SK-N-SH (cell line): Measurements from ENCODE around the gene PTPA. TPM values are rescaled to one million over a fixed set of nuclear protein-coding genes. Genes with fewer than 3 reads are reported as not detected.

Experiments
- CTCF ChIA-PET: fragments of 300-600, 350-600 bp; formaldehyde crosslinking; extraction: SDS; loops from one replicate; lab custom pipeline; 2021; lab: Yijun Ruan, JAX
- POLR2A ChIA-PET: fragments of 350-600 bp; sonication (Branson Sonifier 250); formaldehyde crosslinking; extraction: SDS; loops from one replicate; lab custom pipeline; 2020; ENCODE audit warnings: antibody characterized with exemption, inconsistent platforms; lab: Yijun Ruan, JAX
- DNase-seq: peaks from one replicate; pipeline ENCODE4 v3.0.0; 2012
- H2AFZ ChIP-seq: fragments of 200-600 bp; sonication (generic); 2 replicates; pipeline ENCODE4 v1.8.1; 2016; ENCODE audit warnings: antibody characterized with exemption, mild to moderate bottlenecking, low read depth
- H3F3A ChIP-seq: fragments of 200-600 bp; sonication (generic); replicated peaks from 2 replicates; pipeline ENCODE3; 2016; ENCODE audit warnings: antibody characterized with exemption, mild to moderate bottlenecking; ENCODE audit not compliant: insufficient read depth
- H3K27ac ChIP-seq, 2 experiments: fragments of 200-500 bp in 1 of 2; fragments of 200-600 bp in 1 of 2; sonication (Bioruptor generic) in 1 of 2; sonication (generic), shearing (Covaris generic) in 1 of 2; 2 replicates each; pipeline versions ENCODE4 v1.5.1 to v1.6.1; 2014 to 2016; ENCODE audit warnings: low read depth in 2 of 2, inconsistent platforms in 1 of 2, low read length in 1 of 2, mild to moderate bottlenecking in 1 of 2, mixed read lengths in 1 of 2
- H3K27me3 ChIP-seq: fragments of 200-600 bp; sonication (generic), shearing (Covaris generic); 2 replicates; pipeline ENCODE4 v1.6.1; 2016; ENCODE audit warnings: mixed run types; ENCODE audit not compliant: insufficient read depth
- H3K36me3 ChIP-seq, 2 experiments: fragments of 200-500 bp in 1 of 2; fragments of 200-600 bp in 1 of 2; sonication (Bioruptor generic) in 1 of 2; sonication (generic) in 1 of 2; replicated peaks in 1 of 2; 2 replicates each; pipeline versions ENCODE3 to v1.5.1; 2014 to 2016; ENCODE audit warnings: low read length in 1 of 2, mild to moderate bottlenecking in 1 of 2; ENCODE audit not compliant: insufficient read depth in 2 of 2, control insufficient read depth in 1 of 2
- H3K4me1 ChIP-seq, 2 experiments: fragments of 200-500 bp in 1 of 2; fragments of 200-600 bp in 1 of 2; sonication (Bioruptor generic) in 1 of 2; sonication (generic), shearing (Covaris generic) in 1 of 2; 2 replicates each; pipeline versions ENCODE4 v1.5.1 to v1.6.1; 2014 to 2016; ENCODE audit warnings: low read depth in 1 of 2, low read length in 1 of 2, mixed run types in 1 of 2; ENCODE audit not compliant: insufficient read depth in 2 of 2, control insufficient read depth in 1 of 2
- H3K4me2 ChIP-seq: fragments of 200-600 bp; sonication (generic), shearing (Covaris generic); 2 replicates; pipeline ENCODE4 v1.6.1; 2017; ENCODE audit warnings: mixed run types
- H3K4me3 ChIP-seq, 2 experiments: fragments of 200-500 bp in 1 of 2; fragments of 200-600 bp in 1 of 2; sonication (Bioruptor generic) in 1 of 2; sonication (generic), shearing (Covaris generic) in 1 of 2; 2 replicates each; pipeline versions ENCODE4 v1.5.1 to v1.8.1; 2014 to 2016; ENCODE audit warnings: low read depth in 2 of 2, inconsistent platforms in 1 of 2, low read length in 1 of 2, mild to moderate bottlenecking in 1 of 2, mixed read lengths in 1 of 2, moderate library complexity in 1 of 2
- H3K79me2 ChIP-seq: fragments of 200-600 bp; sonication (generic); 2 replicates; pipeline ENCODE4 v1.8.1; 2017; ENCODE audit warnings: mild to moderate bottlenecking; ENCODE audit not compliant: insufficient read depth
- H3K9ac ChIP-seq: fragments of 200-600 bp; sonication (generic); 2 replicates; pipeline ENCODE4 v1.6.1; 2017; ENCODE audit warnings: mixed run types
- H3K9me2 ChIP-seq: fragments of 200-600 bp; sonication (generic); 2 replicates; pipeline ENCODE4 v1.6.1; 2017; ENCODE audit warnings: mixed run types
- H3K9me3 ChIP-seq: fragments of 200-600 bp; sonication (generic); 2 replicates; pipeline ENCODE4 v1.6.1; 2017; ENCODE audit warnings: mixed run types, mild to moderate bottlenecking, moderate library complexity
- H4K20me1 ChIP-seq: fragments of 200-600 bp; sonication (generic); 2 replicates; pipeline ENCODE4 v1.6.1; 2017; ENCODE audit warnings: mild to moderate bottlenecking, mixed run types; ENCODE audit not compliant: insufficient read depth
- EP300 ChIP-seq, 2 experiments: IDR thresholded peaks; 2 replicates each; pipeline versions ENCODE4 v1.4.0 to v1.6.1; 2012; ENCODE audit warnings: borderline replicate concordance in 1 of 2, low read depth in 1 of 2, low read length in 1 of 2
- EZH2phosphoT487 ChIP-seq: fragments of 200-600 bp; sonication (generic); IDR thresholded peaks from 2 replicates; pipeline ENCODE4 v1.6.1; 2017; ENCODE audit warnings: low read depth, mixed run types, mild to moderate bottlenecking, antibody characterized with exemption, moderate library complexity, borderline replicate concordance
- JUND ChIP-seq: IDR thresholded peaks from 2 replicates; pipeline ENCODE4 v1.4.0; 2012
- NRF1 ChIP-seq: IDR thresholded peaks from 2 replicates; pipeline ENCODE4 v1.6.1; 2012; ENCODE audit warnings: low read depth, mild to moderate bottlenecking, low read length
- RAD21 ChIP-seq: IDR thresholded peaks from 2 replicates; pipeline ENCODE4 v1.6.1; 2012; ENCODE audit warnings: mild to moderate bottlenecking, low read length
- RFX5 ChIP-seq: IDR thresholded peaks from 2 replicates; pipeline ENCODE4 v1.6.1; 2012; ENCODE audit warnings: mild to moderate bottlenecking, improper control_type of control experiment, low read length
- WGBS: methylation state at CpG from one replicate; pipeline ENCODE4 v1.1.6; 2017; ENCODE audit warnings: low lambda C conversion rate; 5-methylcytosine and 5-hydroxymethylcytosine counted together
- polyA plus RNA-seq, 3 experiments: library from polyadenylated mRNA; depleted of rRNA; stranded (reverse); fragments of >200 nt; gene quantifications; 2 replicates each; pipeline ENCODE4 v1.2.3, GENCODE V29; 2012
- TF ChIP-seq, protein P1 (sequence below): IDR thresholded peaks from 2 replicates; pipeline ENCODE4; 2012
- TF ChIP-seq, protein P2 (sequence below): IDR thresholded peaks from 2 replicates; pipeline ENCODE4 v1.4.0; 2012; ENCODE audit warnings: low read depth
- TF ChIP-seq, protein P3 (sequence below): IDR thresholded peaks from 2 replicates; pipeline ENCODE4 v1.4.0; 2012; ENCODE audit warnings: low read depth, borderline replicate concordance

PTPA gene
- polyA plus RNA-seq, 1 of the 3 experiments (the other 2 are of a cell fraction): 130 TPM

DNA sequence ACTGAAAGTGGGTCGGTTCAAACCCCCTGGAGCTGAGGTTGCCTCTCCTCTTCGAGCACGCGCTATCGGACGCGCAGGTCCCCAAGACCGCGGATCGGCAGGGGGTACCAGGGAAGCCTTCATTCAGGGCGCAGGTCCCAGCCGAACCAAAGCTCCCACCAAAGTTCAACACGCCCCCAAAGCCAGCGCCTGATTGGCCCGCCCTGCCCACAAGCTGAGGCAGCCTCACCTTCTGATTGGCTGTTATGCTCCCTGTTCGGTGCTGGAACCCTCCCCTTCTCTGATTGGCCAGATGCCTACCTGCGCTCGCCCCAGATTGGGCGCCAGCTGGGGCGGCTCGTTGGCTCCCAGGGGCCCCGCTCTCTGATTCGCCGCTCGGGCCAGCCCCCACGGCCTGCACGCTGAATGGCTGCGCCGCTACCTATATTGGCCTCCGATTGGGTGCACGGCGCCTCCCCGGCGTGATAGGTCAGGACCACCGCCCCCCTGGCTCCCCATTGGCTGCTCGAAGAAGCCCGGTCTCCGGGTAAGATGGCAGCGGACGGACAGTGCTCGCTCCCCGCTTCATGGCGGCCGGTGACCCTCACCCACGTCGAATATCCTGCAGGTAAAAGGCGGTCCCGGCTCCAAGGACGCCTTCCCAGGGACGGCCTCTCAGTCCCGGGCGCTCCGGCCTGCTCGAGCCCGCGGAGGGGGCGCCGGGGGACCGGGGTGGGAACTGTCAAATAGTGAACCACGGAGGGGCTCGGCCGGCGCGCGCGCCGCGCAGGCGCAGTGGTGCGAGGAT lies 30.4 kb upstream of the PTPA start, which contains the start of gene DOLPP1 (continued):
- TF ChIP-seq, protein P1, sequence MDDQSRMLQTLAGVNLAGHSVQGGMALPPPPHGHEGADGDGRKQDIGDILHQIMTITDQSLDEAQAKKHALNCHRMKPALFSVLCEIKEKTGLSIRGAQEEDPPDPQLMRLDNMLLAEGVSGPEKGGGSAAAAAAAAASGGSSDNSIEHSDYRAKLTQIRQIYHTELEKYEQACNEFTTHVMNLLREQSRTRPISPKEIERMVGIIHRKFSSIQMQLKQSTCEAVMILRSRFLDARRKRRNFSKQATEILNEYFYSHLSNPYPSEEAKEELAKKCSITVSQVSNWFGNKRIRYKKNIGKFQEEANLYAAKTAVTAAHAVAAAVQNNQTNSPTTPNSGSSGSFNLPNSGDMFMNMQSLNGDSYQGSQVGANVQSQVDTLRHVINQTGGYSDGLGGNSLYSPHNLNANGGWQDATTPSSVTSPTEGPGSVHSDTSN: peak; percentile 76
- TF ChIP-seq RFX5: peak; percentile 96
- no peak for TF ChIP-seq RAD21
- TF ChIP-seq, protein P2, sequence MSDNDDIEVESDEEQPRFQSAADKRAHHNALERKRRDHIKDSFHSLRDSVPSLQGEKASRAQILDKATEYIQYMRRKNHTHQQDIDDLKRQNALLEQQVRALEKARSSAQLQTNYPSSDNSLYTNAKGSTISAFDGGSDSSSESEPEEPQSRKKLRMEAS: peak; percentile 25; the same call in 1 of the 2 replicates
- TF ChIP-seq NRF1: no peak
- TF ChIP-seq, protein P3, sequence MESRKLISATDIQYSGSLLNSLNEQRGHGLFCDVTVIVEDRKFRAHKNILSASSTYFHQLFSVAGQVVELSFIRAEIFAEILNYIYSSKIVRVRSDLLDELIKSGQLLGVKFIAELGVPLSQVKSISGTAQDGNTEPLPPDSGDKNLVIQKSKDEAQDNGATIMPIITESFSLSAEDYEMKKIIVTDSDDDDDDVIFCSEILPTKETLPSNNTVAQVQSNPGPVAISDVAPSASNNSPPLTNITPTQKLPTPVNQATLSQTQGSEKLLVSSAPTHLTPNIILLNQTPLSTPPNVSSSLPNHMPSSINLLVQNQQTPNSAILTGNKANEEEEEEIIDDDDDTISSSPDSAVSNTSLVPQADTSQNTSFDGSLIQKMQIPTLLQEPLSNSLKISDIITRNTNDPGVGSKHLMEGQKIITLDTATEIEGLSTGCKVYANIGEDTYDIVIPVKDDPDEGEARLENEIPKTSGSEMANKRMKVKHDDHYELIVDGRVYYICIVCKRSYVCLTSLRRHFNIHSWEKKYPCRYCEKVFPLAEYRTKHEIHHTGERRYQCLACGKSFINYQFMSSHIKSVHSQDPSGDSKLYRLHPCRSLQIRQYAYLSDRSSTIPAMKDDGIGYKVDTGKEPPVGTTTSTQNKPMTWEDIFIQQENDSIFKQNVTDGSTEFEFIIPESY: no peak
- 0 out of 4 replicates have a peak, but pooled peaks of 1 of the 2 experiments have one; percentile 6 for TF ChIP-seq EP300 (IDR thresholded peaks at IDR 0.05; ENCODE audit: borderline replicate concordance in 1 of 2, low read depth in 1 of 2, low read length in 1 of 2)
- no peak for TF ChIP-seq JUND

DNA sequence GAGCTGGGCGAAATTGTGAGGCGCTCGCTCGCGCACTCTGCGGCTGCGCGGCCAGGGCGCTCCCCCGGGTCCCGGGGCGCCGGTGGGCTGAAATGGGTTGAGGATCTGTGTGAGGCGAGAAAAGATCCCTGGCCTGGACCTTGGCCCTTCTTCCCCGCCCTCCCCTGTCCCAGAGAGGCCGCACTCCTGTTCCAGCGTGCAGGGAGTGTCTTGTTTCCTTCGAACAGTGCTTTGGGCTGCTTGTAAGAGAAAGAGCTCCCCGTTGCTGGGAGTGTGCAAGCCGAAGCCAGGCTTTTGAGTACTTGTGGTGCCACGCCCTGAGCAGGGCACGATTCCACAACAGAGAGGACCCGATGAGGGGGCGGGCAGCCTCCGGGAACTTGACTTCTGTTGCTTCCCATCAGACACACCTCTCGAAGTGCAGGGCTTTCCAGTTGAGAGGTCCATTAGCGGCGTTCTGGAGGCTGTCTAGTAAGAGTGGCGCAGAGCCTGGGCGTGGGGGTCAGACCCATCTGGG lies 29.8 kb upstream of the PTPA start:
- CTCF ChIA-PET: interaction anchor here (1.2 kb wide), 1 partner anchor 74 kb away, joined by 3 read pairs; no protein-coding TSS in a partner anchor
- peak overlapping the region; percentile 95 for H2AFZ ChIP-seq
- TF ChIP-seq EZH2phosphoT487 (no peak), NRF1 (peak; percentile 94)
- TF ChIP-seq, protein P3: no peak
- peak overlapping the region; percentile 55 to 86 for H3K27ac ChIP-seq
- POLR2A ChIA-PET: interaction anchor here (1.3 to 1.6 kb wide), 2 partner anchors 14 kb away, joined by 6 to 8 read pairs; no protein-coding TSS in a partner anchor
- H3K4me3 ChIP-seq: peak overlapping the region; percentile 83 to 99
- no peaks in the 10 kb centered on the region for H3K9me3 ChIP-seq
- peaks cover 0 to 18% of the 10 kb centered on the region in 2 experiments for H3K36me3 ChIP-seq
- no peaks in the 10 kb centered on the region for H3K9me2 ChIP-seq
- H4K20me1 ChIP-seq: no peaks in the 10 kb centered on the region
- H3K9ac ChIP-seq: peak overlapping the region; percentile 81
- H3K79me2 ChIP-seq: peaks cover 18% of the 10 kb centered on the region
- peaks cover 9 to 21% of the 10 kb centered on the region in 2 experiments; a peak in 2 of 4 replicates for H3K4me1 ChIP-seq
- H3K27me3 ChIP-seq: no peaks in the 10 kb centered on the region
- peak; percentile 97 for DNase-seq
- no peaks in the 10 kb centered on the region for H3F3A ChIP-seq
- H3K4me2 ChIP-seq: peak overlapping the region; percentile 99
- 6% methylated on average over 4 of the region's 30 CpGs for WGBS
